22Rv1 (cell line): ENCODE results near the gene ZCCHC17.

Experiments used
- CTCF ChIP-seq: fragments of 450-650 bp; IDR thresholded peaks from 2 replicates; pipeline ENCODE4 v1.5.1; 2017; ENCODE audit warnings: mild to moderate bottlenecking
- ZFX ChIP-seq: fragments of 450-650 bp; IDR thresholded peaks from 2 replicates; pipeline ENCODE4 v1.6.1; 2017; ENCODE audit warnings: antibody characterized with exemption, borderline replicate concordance

- no peak for TF ChIP-seq CTCF
- TF ChIP-seq ZFX: no peak
Observed at GRCh38 chr1:31266547-31266946, 30.3 kb upstream of the ZCCHC17 start.
